Esophagus muscularis mucosa (tissue), 4 donors: ENCODE data around the gene RXRA. TPM values are rescaled to one million over a fixed set of nuclear protein-coding genes. Genes with fewer than 3 reads are reported as not detected.

Experiments
- DNase-seq: peaks from one replicate; pipeline ENCODE4 v3.0.0-alpha.2; 2017; ENCODE audit errors: extremely low spot score
- H3K27ac ChIP-seq, 4 donors: fragments of 200-600 bp; sonication (generic); replicated peaks in 1 of 4; 1 replicate in 3 of 4; 2 replicates in 1 of 4; pipeline ENCODE4 v1.5.1; 2016 to 2019; ENCODE audit warnings: mild to moderate bottlenecking in 1 of 4
- H3K27me3 ChIP-seq, 4 donors: fragments of 200-600 bp; sonication (generic); one replicate each; pipeline versions ENCODE4 v1.5.1 to v1.6.0; 2016 to 2019
- H3K36me3 ChIP-seq, 4 donors: fragments of 200-600 bp; sonication (generic); one replicate each; pipeline ENCODE4 v1.5.1; 2016 to 2019
- H3K4me1 ChIP-seq, 4 donors: fragments of 200-600 bp; sonication (generic); one replicate each; pipeline ENCODE4 v1.5.1; 2016 to 2019
- H3K4me3 ChIP-seq, 4 donors: fragments of 200-600 bp; sonication (generic); 1 replicate in 2 of 4; 2 replicates in 2 of 4; pipeline ENCODE4 v1.5.1; 2016 to 2019; ENCODE audit warnings: mild to moderate bottlenecking in 4 of 4, moderate library complexity in 1 of 4
- H3K9me3 ChIP-seq, 4 donors: fragments of 200-600 bp; sonication (generic); 1 replicate in 3 of 4; 2 replicates in 1 of 4; pipeline ENCODE4 v1.5.1; 2016 to 2019
- EP300 ChIP-seq: sonication (generic); formaldehyde crosslinking; IDR thresholded peaks from one replicate; pipeline ENCODE4 v1.6.1; 2017; ENCODE audit warnings: antibody characterized with exemption
- POLR2A ChIP-seq: fragments of 450-650 bp; IDR thresholded peaks from one replicate; pipeline ENCODE4 v1.6.1; 2017; ENCODE audit warnings: antibody characterized with exemption, moderate library complexity, mild to moderate bottlenecking, low read depth
- POLR2AphosphoS5 ChIP-seq, 2 donors: sonication (generic); formaldehyde crosslinking; IDR thresholded peaks; one replicate each; pipeline ENCODE4 v1.6.1; 2017; ENCODE audit warnings: antibody characterized with exemption in 2 of 2
- WGBS: methylation state at CpG from one replicate; pipeline ENCODE4 v1.1.5; 2018; 5-methylcytosine and 5-hydroxymethylcytosine counted together
- intact Hi-C: fragments of 100-400 bp; cut with DNase I; formaldehyde crosslinking; loops from one replicate; pipeline ENCODE4 v1.15.1; 2023
- total RNA-seq, 4 donors: library from RNA; depleted of rRNA; stranded (reverse); fragments of >200 nt; gene quantifications; one replicate each; pipeline versions ENCODE4 v1.1.0 to v1.2.1, GENCODE V29; 2016
- TF ChIP-seq, protein P1 (sequence below), 3 experiments: fragments of 200-600 bp in 2 of 3; fragments of 450-650 bp in 1 of 3; sonication (generic) in 2 of 3; IDR thresholded peaks; one replicate each; pipeline ENCODE4 v1.5.1; 2017 to 2019; ENCODE audit warnings: antibody characterized with exemption in 3 of 3, mild to moderate bottlenecking in 2 of 3, moderate library complexity in 1 of 3

RXRA gene
- total RNA-seq, 4 donors from 2014 or later, result 46.4 to 81.0 (median 63.7) TPM

DNA sequence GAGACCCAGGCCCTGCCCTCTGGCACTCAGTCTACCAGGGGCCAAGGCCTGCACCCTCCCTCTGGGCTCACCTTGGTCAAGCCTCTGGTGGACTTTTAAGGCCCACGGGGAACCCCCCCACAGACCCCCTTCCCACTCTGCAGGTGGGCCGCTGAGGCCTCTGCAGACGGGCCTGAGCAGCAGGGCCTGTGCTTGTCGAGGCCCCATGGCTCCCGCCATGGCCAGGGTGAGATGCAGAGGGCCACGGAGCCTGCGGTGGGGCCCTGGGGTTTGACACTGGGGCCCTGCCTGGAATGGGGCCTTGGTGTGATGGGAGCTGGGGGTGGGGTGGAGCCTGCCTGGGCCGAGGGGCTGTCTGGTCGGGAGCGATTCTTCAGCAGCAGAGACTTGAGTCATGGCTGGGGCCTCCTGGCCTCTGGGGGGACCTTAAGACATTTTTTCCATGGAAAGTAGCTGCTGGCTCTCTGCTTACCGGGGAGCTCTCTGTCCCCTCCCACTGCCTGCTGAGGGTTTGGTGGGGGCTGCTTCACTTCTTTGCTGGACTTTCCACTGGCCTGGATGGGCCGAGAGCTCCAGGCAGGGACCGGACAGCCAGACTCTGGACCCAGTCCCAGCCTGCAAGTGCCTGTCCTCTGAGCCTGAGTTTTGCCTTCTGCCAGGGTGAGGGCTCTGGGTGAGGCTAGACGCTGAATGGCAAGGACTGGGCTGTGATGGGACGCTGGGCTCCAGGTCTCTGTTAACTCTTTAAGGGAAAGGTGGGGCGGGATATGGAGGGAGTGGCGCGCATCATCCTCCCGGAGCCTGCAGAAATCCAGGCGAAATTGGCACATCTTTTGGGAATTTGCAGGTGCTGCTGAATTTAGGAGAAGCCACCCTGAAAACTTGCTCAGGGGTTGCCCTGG, 132.2 kb downstream of the RXRA start:
- no peaks in the 10 kb centered on the region for H3K36me3 ChIP-seq
- 76% methylated on average over 14 of the region's 20 CpGs for WGBS
- peaks cover 30 to 53% (median 41%) of the 10 kb centered on the region in 4 donors for H3K4me1 ChIP-seq
- H3K27ac ChIP-seq, result peak overlapping the region; percentile 84 to 89 (median 84)
- TF ChIP-seq EP300, result no peak
- TF ChIP-seq, protein P1, sequence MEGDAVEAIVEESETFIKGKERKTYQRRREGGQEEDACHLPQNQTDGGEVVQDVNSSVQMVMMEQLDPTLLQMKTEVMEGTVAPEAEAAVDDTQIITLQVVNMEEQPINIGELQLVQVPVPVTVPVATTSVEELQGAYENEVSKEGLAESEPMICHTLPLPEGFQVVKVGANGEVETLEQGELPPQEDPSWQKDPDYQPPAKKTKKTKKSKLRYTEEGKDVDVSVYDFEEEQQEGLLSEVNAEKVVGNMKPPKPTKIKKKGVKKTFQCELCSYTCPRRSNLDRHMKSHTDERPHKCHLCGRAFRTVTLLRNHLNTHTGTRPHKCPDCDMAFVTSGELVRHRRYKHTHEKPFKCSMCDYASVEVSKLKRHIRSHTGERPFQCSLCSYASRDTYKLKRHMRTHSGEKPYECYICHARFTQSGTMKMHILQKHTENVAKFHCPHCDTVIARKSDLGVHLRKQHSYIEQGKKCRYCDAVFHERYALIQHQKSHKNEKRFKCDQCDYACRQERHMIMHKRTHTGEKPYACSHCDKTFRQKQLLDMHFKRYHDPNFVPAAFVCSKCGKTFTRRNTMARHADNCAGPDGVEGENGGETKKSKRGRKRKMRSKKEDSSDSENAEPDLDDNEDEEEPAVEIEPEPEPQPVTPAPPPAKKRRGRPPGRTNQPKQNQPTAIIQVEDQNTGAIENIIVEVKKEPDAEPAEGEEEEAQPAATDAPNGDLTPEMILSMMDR (IDR thresholded peaks at IDR 0.05), result no peak
- no peak for DNase-seq
- peaks cover 0 to 7% (median 0%) of the 10 kb centered on the region in 4 donors for H3K9me3 ChIP-seq
- intact Hi-C loops, result loop anchor here (5.0 kb wide), 1 partner anchor 184 kb away; the partner anchor contains the start of gene COL5A1
- H3K4me3 ChIP-seq, result no peak overlapping the region
- no peaks in the 10 kb centered on the region for H3K27me3 ChIP-seq

GRCh38 chr9:134459164-134459563, 132.9 kb downstream of the RXRA start:
- Histone ChIP-seq H3K27ac (no peak overlapping the region), H3K36me3 (no peaks in the 10 kb centered on the region), H3K9me3 (peaks cover 0 to 7% (median 0%) of the 10 kb centered on the region in 4 donors), H3K4me3 (no peak overlapping the region), H3K27me3 (no peaks in the 10 kb centered on the region), H3K4me1 (peaks cover 30 to 52% (median 41%) of the 10 kb centered on the region in 4 donors)
- intact Hi-C loops, result loop anchor here (5.0 kb wide), 1 partner anchor 183 kb away; the partner anchor contains the start of gene COL5A1
- WGBS, result 88% methylated on average over 8 of the region's 9 CpGs
- no peak for DNase-seq
- TF ChIP-seq EP300, result no peak
- TF ChIP-seq POLR2A, result no peak
- no peak for TF ChIP-seq POLR2AphosphoS5 (IDR thresholded peaks at IDR 0.05)
- TF ChIP-seq, protein P1 (IDR thresholded peaks at IDR 0.05), result no peak

GRCh38 chr9:134459573-134459972, 133.3 kb downstream of the RXRA start:
- intact Hi-C loops, result loop anchor here (5.0 kb wide), 1 partner anchor 183 kb away; the partner anchor contains the start of gene COL5A1
- 96% methylated on average over 10 of the region's 10 CpGs for WGBS
- H3K4me1 ChIP-seq, result peaks cover 30 to 48% (median 41%) of the 10 kb centered on the region in 4 donors

DNA sequence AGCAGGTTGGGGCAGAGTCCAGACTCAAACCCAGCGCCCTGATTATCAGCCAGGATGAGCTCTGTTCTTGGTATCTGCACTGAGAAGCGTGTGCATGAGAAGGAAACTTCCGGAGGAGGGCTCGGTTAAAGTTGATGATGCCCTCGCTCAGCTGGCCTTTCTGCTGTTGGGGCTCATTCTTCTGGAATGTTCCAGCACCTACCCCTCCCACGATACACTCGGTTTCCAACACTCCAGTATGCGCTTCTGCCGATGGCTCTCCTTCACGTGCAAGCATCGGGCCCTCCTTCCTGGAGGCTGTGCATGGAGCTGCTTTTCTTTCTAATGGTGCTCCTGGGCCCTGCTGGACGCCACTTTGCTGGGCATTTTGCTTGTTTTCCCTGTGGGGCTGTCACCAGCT, 134.0 kb downstream of the RXRA start:
- Histone ChIP-seq H3K27ac (no peak overlapping the region), H3K27me3 (no peaks in the 10 kb centered on the region), H3K36me3 (no peaks in the 10 kb centered on the region), H3K4me1 (peaks cover 28 to 45% (median 40%) of the 10 kb centered on the region in 4 donors), H3K9me3 (peaks cover 0 to 7% (median 0%) of the 10 kb centered on the region in 4 donors), H3K4me3 (no peak overlapping the region)
- intact Hi-C loops, result no loop called here
- DNase-seq, result no peak
- no peak for TF ChIP-seq EP300
- TF ChIP-seq, protein P1 (IDR thresholded peaks at IDR 0.05), result no peak
- TF ChIP-seq POLR2A, result no peak
- no peak for TF ChIP-seq POLR2AphosphoS5 (IDR thresholded peaks at IDR 0.05)
- WGBS, result 94% methylated on average over 12 of the region's 12 CpGs

More at GRCh38 chr9:134459573-134459972, 133.3 kb downstream of the RXRA start:
- Histone ChIP-seq H3K27ac (no peak overlapping the region), H3K36me3 (no peaks in the 10 kb centered on the region), H3K9me3 (peaks cover 0 to 7% (median 0%) of the 10 kb centered on the region in 4 donors), H3K4me3 (no peak overlapping the region), H3K27me3 (no peaks in the 10 kb centered on the region)
- no peak for DNase-seq
- TF ChIP-seq POLR2AphosphoS5 (IDR thresholded peaks at IDR 0.05) (no peak), POLR2A (no peak), EP300 (no peak)
- TF ChIP-seq, protein P1 (IDR thresholded peaks at IDR 0.05), result no peak
